PC-3 (cell line): ENCODE results near the gene UAP1L1. TPM values are rescaled to one million over a fixed set of nuclear protein-coding genes. Genes with fewer than 3 reads are reported as not detected.

Source experiments
- ATAC-seq: fragments of 200-7000 bp; cut with Tn5 transposase; 2 replicates; pipeline ENCODE4 v1.9.1; 2020; ENCODE audit warnings: mild to moderate bottlenecking, moderate library complexity
- BruUV-seq: library from RNA; stranded (reverse); fragments of 400-500 nt; replicated peaks from 2 replicates; lab custom pipeline; 2021; lab: Mats Ljungman, UMichigan
- CTCF ChIA-PET: fragments of 300-600 bp; sonication (Branson Sonifier 250); formaldehyde crosslinking; loops from one replicate; lab custom pipeline; 2022; ENCODE audit warnings: antibody characterized with exemption; lab: Charles Lee
- POLR2A ChIA-PET: fragments of 300-600 bp; sonication (Branson Sonifier 250); formaldehyde crosslinking; loops from one replicate; lab custom pipeline; 2022; ENCODE audit warnings: antibody characterized with exemption; ENCODE audit not compliant: unreplicated experiment; lab: Charles Lee
- DNase-seq: peaks from one replicate; pipeline ENCODE4 v3.0.0-alpha.2; 2015
- H2AFZ ChIP-seq: fragments of 300-600 bp; sonication (generic); 2 replicates; pipeline ENCODE4 v1.6.0; 2016; ENCODE audit warnings: antibody characterized with exemption, low read length
- H3F3A ChIP-seq: fragments of 300-600 bp; sonication (generic); one replicate; pipeline ENCODE4 v1.6.0; 2017; ENCODE audit warnings: antibody characterized with exemption, low read length, control low read depth, mild to moderate bottlenecking; ENCODE audit not compliant: unreplicated experiment
- H3K27ac ChIP-seq: fragments of 300-600 bp; sonication (generic); 2 replicates; pipeline ENCODE4 v1.5.1; 2016; ENCODE audit warnings: mild to moderate bottlenecking, low read length
- H3K27me3 ChIP-seq: fragments of 300-600 bp; sonication (generic); 2 replicates; pipeline ENCODE4 v1.6.1; 2016; ENCODE audit warnings: low read length, mixed read lengths
- H3K36me3 ChIP-seq: fragments of 300-600 bp; sonication (generic); 2 replicates; pipeline ENCODE4 v1.6.1; 2016; ENCODE audit warnings: low read depth, mixed run types, low read length, mixed read lengths
- H3K4me1 ChIP-seq: fragments of 300-600 bp; sonication (generic); 2 replicates; pipeline ENCODE4 v1.5.1; 2016; ENCODE audit warnings: low read length; ENCODE audit not compliant: insufficient read depth
- H3K4me2 ChIP-seq: fragments of 300-600 bp; sonication (generic); 2 replicates; pipeline ENCODE4 v1.6.0; 2016; ENCODE audit warnings: low read length
- H3K4me3 ChIP-seq: fragments of 300-600 bp; sonication (generic); 2 replicates; pipeline ENCODE4 v1.5.1; 2016; ENCODE audit warnings: mild to moderate bottlenecking, low read length, mixed read lengths
- H3K79me2 ChIP-seq: fragments of 300-600 bp; sonication (generic); 2 replicates; pipeline ENCODE4 v1.6.1; 2017; ENCODE audit warnings: low read length, mixed read lengths
- H3K9ac ChIP-seq: fragments of 300-600 bp; sonication (generic); 2 replicates; pipeline ENCODE4 v1.6.0; 2016; ENCODE audit warnings: mild to moderate bottlenecking, low read length
- H3K9me2 ChIP-seq: fragments of 300-600 bp; sonication (generic); replicated peaks from 2 replicates; pipeline ENCODE4 v1.6.1; 2016; ENCODE audit warnings: mixed run types, low read length, mixed read lengths
- H3K9me3 ChIP-seq: fragments of 300-600 bp; sonication (generic); 2 replicates; pipeline ENCODE4 v1.6.1; 2016; ENCODE audit warnings: low read length, mixed read lengths
- H4K20me1 ChIP-seq: fragments of 300-600 bp; sonication (generic); 2 replicates; pipeline ENCODE4 v1.6.1; 2016; ENCODE audit warnings: low read length, mixed read lengths
- CTCF ChIP-seq: fragments of 300-600 bp; sonication (generic); conservative IDR thresholded peaks from 2 replicates; pipeline ENCODE4 v1.5.1; 2017; ENCODE audit warnings: antibody characterized with exemption, low read depth, mild to moderate bottlenecking, low read length
- EZH2 ChIP-seq: fragments of 300-600 bp; sonication (generic); IDR thresholded peaks from one replicate; pipeline ENCODE4 v1.6.1; 2017; ENCODE audit warnings: antibody characterized with exemption, mild to moderate bottlenecking, low read length; ENCODE audit not compliant: unreplicated experiment
- EZH2phosphoT487 ChIP-seq: fragments of 300-600 bp; sonication (generic); IDR thresholded peaks from 2 replicates; pipeline ENCODE4 v1.6.1; 2018; ENCODE audit warnings: mild to moderate bottlenecking, antibody characterized with exemption, low read length, borderline replicate concordance
- intact Hi-C: fragments of 100-400 bp; cut with micrococcal nuclease; formaldehyde crosslinking; loops from 2 replicates; pipeline ENCODE4 v1.9.0; 2023
- total RNA-seq: library from RNA; depleted of rRNA; stranded (reverse); fragments of >200 nt; gene quantifications from 2 replicates; pipeline ENCODE4 v1.2.3, GENCODE V29; 2014

Gene UAP1L1
- total RNA-seq, 1 experiment from 2014 or later: 5.0 TPM

- Histone ChIP-seq H2AFZ (no peak overlapping the region), H3K4me2 (peak overlapping the region; percentile 92; the same call in 1 of the 2 replicates), H3K27ac (no peak overlapping the region), H3K9me2 (no peaks in the 10 kb centered on the region), H3K9ac (no peak overlapping the region), H3K4me3 (no peak overlapping the region), H3K79me2 (no peaks in the 10 kb centered on the region), H3F3A (no peaks in the 10 kb centered on the region), H3K36me3 (no peaks in the 10 kb centered on the region), H4K20me1 (no peaks in the 10 kb centered on the region), H3K9me3 (no peaks in the 10 kb centered on the region), H3K27me3 (no peaks in the 10 kb centered on the region), H3K4me1 (peaks cover 24% of the 10 kb centered on the region)
- CTCF ChIA-PET: interaction anchor here (1.8 kb wide), 1 partner anchor 9 kb away, joined by 7 read pairs; no protein-coding TSS in a partner anchor
- intact Hi-C loops: no loop called here
- BruUV-seq: no TSS peak
- TF ChIP-seq EZH2phosphoT487 (no peak), EZH2 (no peak)
- POLR2A ChIA-PET: no interaction called here
- DNase-seq: peak; percentile 22
- peak; percentile 13; the same call in 1 of the 2 replicates for ATAC-seq
Measured at GRCh38 chr9:137055385-137056364, 21.6 kb upstream of the UAP1L1 start.

DNA sequence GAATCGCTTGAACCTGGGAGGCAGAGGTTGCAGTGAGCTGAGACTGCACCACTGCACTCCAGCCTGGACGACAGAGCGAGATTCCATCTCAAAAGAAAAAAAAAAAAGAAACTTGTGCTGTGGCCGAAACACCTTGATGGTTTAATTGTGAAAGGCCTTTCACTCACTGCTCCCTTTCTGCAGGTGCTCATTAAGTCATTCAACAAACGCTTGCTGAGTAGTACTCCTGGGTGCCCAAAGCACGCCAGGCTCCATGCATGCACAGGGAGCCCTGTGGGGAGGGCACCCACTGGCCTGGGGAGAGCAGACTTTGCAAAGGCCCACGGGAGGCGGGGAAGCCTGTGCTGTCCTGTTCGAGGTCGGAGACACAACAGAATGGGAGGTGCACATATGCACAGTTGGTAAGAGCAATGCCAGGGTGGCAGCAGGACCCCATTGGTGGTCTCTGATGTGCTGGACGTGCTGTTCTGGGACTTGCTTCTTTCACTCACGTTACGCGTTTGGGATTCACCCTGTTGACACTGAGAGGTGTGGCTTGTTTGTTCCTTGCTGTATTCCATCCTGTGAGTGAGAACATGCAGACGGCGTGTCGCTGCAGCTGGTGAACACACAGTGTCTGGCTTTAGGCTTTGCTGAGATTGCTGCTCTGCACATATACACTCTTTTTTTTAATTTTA, 20.4 kb upstream of the UAP1L1 start:
- TF ChIP-seq CTCF: no peak
- no peaks in the 10 kb centered on the region for H3K27me3 ChIP-seq
- no peak overlapping the region for H3K27ac ChIP-seq
- no peak overlapping the region for H3K4me3 ChIP-seq
- peak overlapping the region; percentile 57 for H3K4me2 ChIP-seq
- intact Hi-C loops: no loop called here
- H3F3A ChIP-seq: no peaks in the 10 kb centered on the region
- no peak overlapping the region for H3K9ac ChIP-seq
- no TSS peak for BruUV-seq
- ATAC-seq (peak; percentile 70), DNase-seq (peak; percentile 32)
- no peaks in the 10 kb centered on the region for H3K9me3 ChIP-seq
- ChIA-PET CTCF (interaction anchor here (1.8 kb wide), 1 partner anchor 10 kb away, joined by 7 read pairs; no protein-coding TSS in a partner anchor), POLR2A (no interaction called here)
- no peaks in the 10 kb centered on the region for H3K36me3 ChIP-seq
- no peak overlapping the region for H2AFZ ChIP-seq
- no peaks in the 10 kb centered on the region for H4K20me1 ChIP-seq
- H3K79me2 ChIP-seq: no peaks in the 10 kb centered on the region
- H3K4me1 ChIP-seq: peaks cover 24% of the 10 kb centered on the region
- no peaks in the 10 kb centered on the region for H3K9me2 ChIP-seq

DNA sequence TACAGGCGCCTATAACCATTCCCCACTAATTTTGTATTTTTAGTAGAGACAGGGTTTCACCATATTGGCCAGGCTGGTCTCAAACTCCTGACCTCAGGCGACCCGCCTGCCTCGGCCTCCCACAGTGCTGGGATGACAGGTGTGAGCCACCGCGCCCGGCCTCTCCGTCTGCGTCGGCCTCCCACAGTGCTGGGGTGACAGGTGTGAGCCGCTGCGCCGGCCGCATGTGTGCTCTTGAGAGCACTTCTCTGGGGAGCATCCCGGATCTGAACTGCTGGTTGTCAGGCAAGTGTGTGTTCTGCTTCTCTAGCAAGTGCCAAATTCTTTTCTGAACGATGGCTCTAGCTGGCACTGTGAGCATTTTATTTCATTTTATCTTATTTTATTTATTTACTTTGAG, 19.8 kb upstream of the UAP1L1 start:
- Histone ChIP-seq H2AFZ (no peak overlapping the region), H3K4me3 (no peak overlapping the region), H3K27ac (no peak overlapping the region), H3K4me1 (peaks cover 24% of the 10 kb centered on the region), H3F3A (no peaks in the 10 kb centered on the region), H3K9me3 (no peaks in the 10 kb centered on the region), H3K9ac (no peak overlapping the region), H3K36me3 (no peaks in the 10 kb centered on the region), H4K20me1 (no peaks in the 10 kb centered on the region), H3K9me2 (no peaks in the 10 kb centered on the region), H3K27me3 (no peaks in the 10 kb centered on the region), H3K79me2 (no peaks in the 10 kb centered on the region), H3K4me2 (peak overlapping the region; percentile 57)
- POLR2A ChIA-PET: interaction anchor here (0.7 kb wide), 1 partner anchor 28 kb away, joined by 3 read pairs; no protein-coding TSS in a partner anchor
- CTCF ChIA-PET: no interaction called here
- ATAC-seq: no peak; the same call in none of the 2 replicates
- no TSS peak for BruUV-seq
- no peak for TF ChIP-seq EZH2phosphoT487
- no peak for TF ChIP-seq CTCF
- TF ChIP-seq EZH2: no peak
- no peak for DNase-seq
- intact Hi-C loops: no loop called here
